ENCODE data around the gene MTAP. TPM values are rescaled to one million over a fixed set of nuclear protein-coding genes. Genes with fewer than 3 reads are reported as not detected.

The MTAP gene
- polyA plus RNA-seq, 1 experiment: 14.2 TPM

DNA sequence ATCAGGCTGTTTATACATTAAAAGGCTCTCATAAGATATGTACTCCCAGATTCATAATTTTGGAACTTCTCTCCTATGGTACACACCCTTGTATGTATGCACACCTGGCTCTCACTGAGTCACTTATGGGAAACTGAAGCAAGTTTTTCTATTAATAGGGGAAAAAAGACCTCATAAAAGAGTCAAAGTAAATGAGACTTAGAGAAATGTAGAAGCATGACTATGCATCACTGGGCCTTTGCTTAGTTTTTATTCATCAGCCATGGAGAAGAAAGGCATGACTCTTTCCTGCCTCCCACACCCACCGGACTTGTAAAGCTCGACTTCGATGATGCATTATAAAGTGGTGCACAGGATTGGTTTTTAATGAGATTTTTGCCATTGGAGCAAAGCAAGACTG is 28.2 kb downstream of the MTAP start:
- ChIA-PET POLR2A (no interaction called here), CTCF (interaction anchor here (0.7 to 1.1 kb wide), 2 partner anchors 74 to 414 kb away, joined by 3 to 4 read pairs; no protein-coding TSS in a partner anchor)
- Histone ChIP-seq H3K36me3 (ENCODE audit: control insufficient read depth, insufficient read depth, low read length) (peaks cover 9% of the 10 kb centered on the region), H3K27me3 (ENCODE audit: control insufficient read depth, insufficient read depth, low read length) (no peaks in the 10 kb centered on the region), H3K4me3 (ENCODE audit: low read depth, low read length) (no peak overlapping the region)
- DNase-seq (ENCODE audit: low read depth): no peak
- no peak for TF ChIP-seq CTCF (IDR thresholded peaks at IDR 0.05; ENCODE audit: insufficient read depth, low read depth, low read length)

DNA sequence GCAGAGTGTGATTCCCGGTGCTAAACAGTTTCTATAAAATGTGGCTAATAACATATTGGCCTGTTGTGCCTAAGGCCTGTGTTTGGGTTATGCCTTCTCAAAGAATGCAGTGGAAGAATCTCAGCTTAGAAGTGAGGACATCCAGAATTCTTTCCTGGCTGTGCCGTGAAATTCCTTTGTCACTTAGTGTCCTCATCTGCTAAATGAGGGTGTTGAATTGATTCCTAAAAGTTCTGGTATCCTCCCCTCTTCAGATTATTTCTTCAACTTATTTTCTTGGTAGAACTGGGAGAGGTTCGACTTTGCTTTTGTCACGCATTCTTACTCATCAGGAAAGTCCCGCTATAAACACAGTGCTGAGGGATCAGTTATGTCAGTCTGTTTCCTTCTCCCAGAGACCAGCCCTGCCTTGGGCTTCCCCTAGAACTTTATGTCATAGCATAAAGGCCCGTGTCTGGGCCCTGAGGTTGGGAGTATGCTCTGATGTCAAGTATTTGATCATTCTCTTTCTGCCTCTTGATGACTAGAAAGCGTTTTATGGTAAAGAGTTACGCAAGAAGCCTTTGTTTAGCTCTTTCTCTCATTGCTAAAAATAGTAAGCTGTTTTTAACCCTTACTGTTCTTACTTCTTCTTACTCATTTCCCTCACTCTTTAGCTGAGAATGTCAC is 29.5 kb downstream of the MTAP start:
- Histone ChIP-seq H3K4me3 (ENCODE audit: low read depth, low read length) (no peak overlapping the region), H3K27me3 (ENCODE audit: control insufficient read depth, insufficient read depth, low read length) (no peaks in the 10 kb centered on the region), H3K36me3 (ENCODE audit: control insufficient read depth, insufficient read depth, low read length) (peaks cover 9% of the 10 kb centered on the region)
- ChIA-PET CTCF (interaction anchor here (0.9 to 1.1 kb wide), 4 partner anchors 10 to 412 kb away, joined by 3 to 4 read pairs (median 3); no protein-coding TSS in a partner anchor), POLR2A (no interaction called here)
- DNase-seq (ENCODE audit: low read depth): peak; percentile 49
- TF ChIP-seq CTCF (IDR thresholded peaks at IDR 0.05; ENCODE audit: insufficient read depth, low read depth, low read length): no peak

- ChIA-PET POLR2A (no interaction called here), CTCF (interaction anchor here (0.7 to 1.8 kb wide), 3 partner anchors 25 to 284 kb away, joined by 3 to 4 read pairs (median 3); no protein-coding TSS in a partner anchor)
- Histone ChIP-seq H3K36me3 (ENCODE audit: control insufficient read depth, insufficient read depth, low read length) (peaks cover 9% of the 10 kb centered on the region), H3K4me3 (ENCODE audit: low read depth, low read length) (no peak overlapping the region), H3K27me3 (ENCODE audit: control insufficient read depth, insufficient read depth, low read length) (no peaks in the 10 kb centered on the region)
- TF ChIP-seq CTCF (IDR thresholded peaks at IDR 0.05; ENCODE audit: insufficient read depth, low read depth, low read length): no peak
- no peak for DNase-seq (ENCODE audit: low read depth)
Measured at GRCh38 chr9:21833090-21833801, 30.8 kb downstream of the MTAP start.

- CTCF ChIA-PET: interaction anchor here (0.8 to 1.6 kb wide), 4 partner anchors 33 to 409 kb away, joined by 3 to 6 read pairs (median 4); partner anchors contain the start of genes CDKN2B and MTAP
- DNase-seq (ENCODE audit: low read depth): no peak
- Histone ChIP-seq H3K4me3 (ENCODE audit: low read depth, low read length) (no peak overlapping the region), H3K27me3 (ENCODE audit: control insufficient read depth, insufficient read depth, low read length) (no peaks in the 10 kb centered on the region), H3K36me3 (ENCODE audit: control insufficient read depth, insufficient read depth, low read length) (peaks cover 11% of the 10 kb centered on the region)
- no peak for TF ChIP-seq CTCF (IDR thresholded peaks at IDR 0.05; ENCODE audit: insufficient read depth, low read depth, low read length)
- POLR2A ChIA-PET: no interaction called here
Measured at GRCh38 chr9:21835121-21835520, 32.7 kb downstream of the MTAP start.
